ENCODE results near the gene PARP6.

PARP6 gene

DNA sequence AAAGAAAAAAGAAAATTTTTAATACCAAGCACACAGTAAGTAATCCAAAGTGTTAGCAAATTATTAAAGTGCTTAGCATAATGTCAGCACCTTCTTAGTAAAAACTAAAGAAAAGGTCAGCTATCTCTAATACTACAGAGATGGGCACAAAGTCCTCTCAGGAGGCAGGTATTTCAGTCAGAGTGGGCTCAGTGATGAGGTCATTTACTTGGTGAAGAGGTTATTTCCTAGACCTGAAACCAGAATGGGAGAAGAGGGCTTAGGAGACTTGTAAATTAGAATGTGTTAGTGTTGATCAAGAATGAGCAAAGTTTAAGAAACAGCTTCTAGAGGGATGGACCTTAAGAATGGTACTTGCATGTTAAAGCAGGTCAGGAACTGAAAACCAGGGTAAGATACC is 32.7 kb downstream of the PARP6 start:
- no peaks in the 10 kb centered on the region for H4K20me1 ChIP-seq (ENCODE audit: insufficient read depth, low read length)
- H3K36me3 ChIP-seq (ENCODE audit: insufficient read depth, low read length): peaks cover 49% of the 10 kb centered on the region
- H3K27me3 ChIP-seq (ENCODE audit: insufficient read depth, low read length): no peaks in the 10 kb centered on the region
- H2AFZ ChIP-seq (ENCODE audit: low read length): no peak overlapping the region
- no peak overlapping the region for H3K4me2 ChIP-seq (ENCODE audit: low read length)
- H3K9me2 ChIP-seq (ENCODE audit: low read depth, low read length): no peaks in the 10 kb centered on the region
- TF ChIP-seq EZH2 (IDR thresholded peaks at IDR 0.05; ENCODE audit: borderline replicate concordance, low read length) (no peak), CTCF (IDR thresholded peaks at IDR 0.05; ENCODE audit: low read length) (no peak)
- H3K4me3 ChIP-seq (ENCODE audit: low read depth, low read length, poor library complexity, severe bottlenecking): no peak overlapping the region
- no peaks in the 10 kb centered on the region for H3F3A ChIP-seq (ENCODE audit: insufficient read depth, low read length)
- H3K4me1 ChIP-seq (ENCODE audit: insufficient read depth, low read length, severe bottlenecking): no peaks in the 10 kb centered on the region
- no peak overlapping the region for H3K27ac ChIP-seq (ENCODE audit: low read depth, low read length, poor library complexity, severe bottlenecking)
- H3K9ac ChIP-seq (ENCODE audit: low read length): no peak overlapping the region
- H3K79me2 ChIP-seq (ENCODE audit: insufficient read depth, low read length): no peaks in the 10 kb centered on the region
- no peaks in the 10 kb centered on the region for H3K9me3 ChIP-seq (ENCODE audit: low read length)

DNA sequence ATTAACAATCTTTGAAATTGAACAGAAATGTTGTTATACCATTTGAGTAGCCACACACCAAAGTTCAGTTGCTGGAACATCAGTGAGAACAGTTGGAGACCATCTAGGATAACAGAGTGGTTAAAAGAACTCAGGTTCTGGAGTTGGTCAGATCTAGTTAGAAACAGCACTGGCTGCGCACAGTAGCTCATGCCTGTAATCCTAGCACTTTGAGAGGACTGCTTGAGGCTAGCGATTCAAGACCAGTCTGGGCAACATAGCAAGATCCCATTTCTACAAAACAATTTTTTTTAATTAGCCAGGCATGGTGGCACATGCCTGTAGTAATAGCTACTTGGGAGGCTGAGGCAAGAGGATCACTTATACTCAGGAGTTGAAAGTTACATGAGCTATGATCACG is 33.8 kb downstream of the PARP6 start:
- Histone ChIP-seq H3K4me1 (ENCODE audit: insufficient read depth, low read length, severe bottlenecking) (no peaks in the 10 kb centered on the region), H3F3A (ENCODE audit: insufficient read depth, low read length) (no peaks in the 10 kb centered on the region), H3K4me2 (ENCODE audit: low read length) (no peak overlapping the region), H3K79me2 (ENCODE audit: insufficient read depth, low read length) (no peaks in the 10 kb centered on the region), H3K36me3 (ENCODE audit: insufficient read depth, low read length) (peaks cover 39% of the 10 kb centered on the region), H3K27me3 (ENCODE audit: insufficient read depth, low read length) (no peaks in the 10 kb centered on the region), H3K4me3 (ENCODE audit: low read depth, low read length, poor library complexity, severe bottlenecking) (no peak overlapping the region), H3K9me3 (ENCODE audit: low read length) (no peaks in the 10 kb centered on the region), H2AFZ (ENCODE audit: low read length) (no peak overlapping the region), H3K9ac (ENCODE audit: low read length) (no peak overlapping the region), H4K20me1 (ENCODE audit: insufficient read depth, low read length) (no peaks in the 10 kb centered on the region), H3K9me2 (ENCODE audit: low read depth, low read length) (no peaks in the 10 kb centered on the region), H3K27ac (ENCODE audit: low read depth, low read length, poor library complexity, severe bottlenecking) (no peak overlapping the region)
- TF ChIP-seq EZH2 (IDR thresholded peaks at IDR 0.05; ENCODE audit: borderline replicate concordance, low read length) (no peak), CTCF (IDR thresholded peaks at IDR 0.05; ENCODE audit: low read length) (no peak)

DNA sequence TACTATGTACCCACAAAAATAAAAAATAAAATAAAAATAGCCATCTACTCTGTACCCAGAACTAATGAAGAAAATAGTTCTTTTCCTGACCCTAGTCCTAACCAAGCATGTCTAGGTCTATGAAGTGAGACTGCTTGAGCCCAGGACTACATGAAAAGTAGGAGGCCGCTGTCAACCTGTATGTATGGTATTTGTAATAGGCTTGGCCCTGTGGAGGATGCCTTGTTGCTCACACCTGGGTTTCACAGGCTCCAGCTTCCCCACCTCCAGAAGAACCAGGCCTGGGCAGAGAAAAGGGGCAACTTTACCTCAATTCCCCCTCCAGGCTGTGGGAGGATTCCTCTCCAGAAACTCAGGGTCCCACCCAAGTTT is 34.5 kb downstream of the PARP6 start:
- no peak overlapping the region for H3K4me2 ChIP-seq (ENCODE audit: low read length)
- H3K9ac ChIP-seq (ENCODE audit: low read length): no peak overlapping the region
- H3K79me2 ChIP-seq (ENCODE audit: insufficient read depth, low read length): no peaks in the 10 kb centered on the region
- TF ChIP-seq EZH2 (IDR thresholded peaks at IDR 0.05; ENCODE audit: borderline replicate concordance, low read length) (no peak), CTCF (IDR thresholded peaks at IDR 0.05; ENCODE audit: low read length) (no peak)
- no peak overlapping the region for H3K4me3 ChIP-seq (ENCODE audit: low read depth, low read length, poor library complexity, severe bottlenecking)
- no peaks in the 10 kb centered on the region for H3K9me3 ChIP-seq (ENCODE audit: low read length)
- H4K20me1 ChIP-seq (ENCODE audit: insufficient read depth, low read length): no peaks in the 10 kb centered on the region
- no peaks in the 10 kb centered on the region for H3K9me2 ChIP-seq (ENCODE audit: low read depth, low read length)
- no peaks in the 10 kb centered on the region for H3K4me1 ChIP-seq (ENCODE audit: insufficient read depth, low read length, severe bottlenecking)
- no peaks in the 10 kb centered on the region for H3F3A ChIP-seq (ENCODE audit: insufficient read depth, low read length)
- no peaks in the 10 kb centered on the region for H3K27me3 ChIP-seq (ENCODE audit: insufficient read depth, low read length)
- peaks cover 31% of the 10 kb centered on the region for H3K36me3 ChIP-seq (ENCODE audit: insufficient read depth, low read length)
- H3K27ac ChIP-seq (ENCODE audit: low read depth, low read length, poor library complexity, severe bottlenecking): no peak overlapping the region
- no peak overlapping the region for H2AFZ ChIP-seq (ENCODE audit: low read length)

Data from OCI-LY1 (cell line).